ENCODE measurements around the gene LAYN.

DNA sequence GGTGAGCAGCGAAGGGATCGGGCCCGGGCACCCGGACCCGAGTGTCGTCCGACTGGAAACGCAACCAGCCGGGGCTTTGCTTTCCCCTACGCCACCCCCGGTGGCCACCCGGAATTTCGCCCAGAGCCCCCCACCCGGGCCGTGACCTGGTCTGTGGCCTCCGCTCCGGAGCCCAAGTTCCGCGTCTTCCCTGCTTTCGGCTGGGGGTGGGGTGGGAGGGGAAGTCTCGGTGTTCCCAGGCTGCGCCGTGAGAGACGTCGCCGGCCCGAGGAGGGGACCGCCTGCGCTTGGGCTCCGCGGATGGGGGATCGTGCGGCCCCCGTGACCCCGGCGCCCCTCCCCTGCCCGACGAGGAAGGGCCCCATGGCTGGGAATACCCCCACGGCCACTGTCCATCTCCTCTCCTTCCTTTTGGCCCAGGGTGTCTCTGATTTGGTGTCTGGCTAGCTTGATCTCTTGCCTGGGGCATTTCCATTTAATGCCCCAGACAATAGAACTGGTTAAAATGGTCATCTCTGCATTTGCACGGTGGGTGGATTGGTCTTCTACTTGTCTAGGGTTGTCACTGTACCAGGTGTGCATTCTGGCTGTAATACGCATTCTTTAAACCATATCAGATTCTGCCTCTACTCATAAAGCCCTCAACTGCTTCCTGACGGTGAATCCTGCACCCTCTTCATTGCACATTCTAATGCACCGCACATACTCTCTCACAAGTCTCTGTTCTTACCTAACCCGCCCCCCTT lies 62.5 kb downstream of the LAYN start:
- TF ChIP-seq POLR2AphosphoS5 (IDR thresholded peaks at IDR 0.05) = no peak
- no peak for TF ChIP-seq CTCF (IDR thresholded peaks at IDR 0.05)
- TF ChIP-seq POLR2A (IDR thresholded peaks at IDR 0.05) = no peak
- TF ChIP-seq EP300 (IDR thresholded peaks at IDR 0.05) = no peak

Data from gastroesophageal sphincter (tissue), 3 donors.